ENCODE data around the gene KIF22.
A peak's percentile ranks its signal among the peaks of the same experiment; 100 is the strongest.

KIF22 gene

GRCh38 chr16:29804455-29805231 lies 14.1 kb downstream of the KIF22 start:
- DNase-seq, result no peak

- peak; percentile 95 for DNase-seq
These were observed 14.9 kb downstream of the KIF22 start for GRCh38 chr16:29805232-29806098.

DNA sequence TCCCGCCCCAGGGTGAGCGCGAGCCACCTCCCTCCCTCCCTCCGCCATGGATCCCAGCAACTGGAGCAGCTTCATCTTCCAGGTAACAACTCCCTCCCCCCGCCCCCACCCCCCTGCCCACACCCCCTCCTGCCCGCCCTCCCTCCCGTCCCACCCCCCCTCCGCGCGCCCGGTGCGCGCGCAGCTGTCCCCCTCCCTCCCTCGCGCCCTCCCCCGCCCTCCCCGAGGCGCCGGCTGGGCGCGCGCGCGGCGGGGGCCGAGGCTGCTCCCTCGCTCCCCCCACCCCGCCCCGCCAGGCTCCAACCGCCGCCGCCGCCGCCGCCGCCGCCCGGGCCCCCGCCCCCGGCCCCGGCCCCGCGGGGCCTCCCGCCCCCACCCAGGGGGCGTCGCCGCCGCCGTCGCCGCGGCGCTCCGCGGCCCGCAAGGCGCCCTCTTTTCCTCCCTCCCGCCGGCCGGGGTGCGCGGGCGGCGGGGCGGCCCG lies 15.6 kb downstream of the KIF22 start, which contains the start of gene MAZ:
TSS of gene MAZ (plus strand) at position 431 of the 481 bp plus-strand sequence. CDS start 173 bp downstream, outside the sequence.
- peak; percentile 84 for DNase-seq

DNA sequence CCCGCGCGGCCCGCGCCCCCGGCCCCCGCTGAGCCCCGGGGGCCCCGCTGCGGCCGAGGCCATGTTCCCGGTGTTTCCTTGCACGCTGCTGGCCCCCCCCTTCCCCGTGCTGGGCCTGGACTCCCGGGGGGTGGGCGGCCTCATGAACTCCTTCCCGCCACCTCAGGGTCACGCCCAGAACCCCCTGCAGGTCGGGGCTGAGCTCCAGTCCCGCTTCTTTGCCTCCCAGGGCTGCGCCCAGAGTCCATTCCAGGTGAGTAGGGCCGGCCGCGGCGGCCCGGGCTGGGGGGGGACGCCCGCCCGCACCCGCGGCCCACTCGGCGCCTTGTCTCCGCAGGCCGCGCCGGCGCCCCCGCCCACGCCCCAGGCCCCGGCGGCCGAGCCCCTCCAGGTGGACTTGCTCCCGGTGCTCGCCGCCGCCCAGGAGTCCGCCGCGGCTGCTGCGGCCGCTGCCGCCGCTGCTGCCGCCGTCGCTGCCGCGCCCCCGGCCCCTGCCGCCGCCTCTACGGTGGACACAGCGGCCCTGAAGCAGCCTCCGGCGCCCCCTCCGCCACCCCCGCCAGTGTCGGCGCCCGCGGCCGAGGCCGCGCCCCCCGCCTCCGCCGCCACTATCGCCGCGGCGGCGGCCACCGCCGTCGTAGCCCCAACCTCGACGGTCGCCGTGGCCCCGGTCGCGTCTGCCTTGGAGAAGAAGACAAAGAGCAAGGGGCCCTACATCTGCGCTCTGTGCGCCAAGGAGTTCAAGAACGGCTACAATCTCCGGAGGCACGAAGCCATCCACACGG lies 16.3 kb downstream of the KIF22 start:
- peak; percentile 65 for DNase-seq

DNA sequence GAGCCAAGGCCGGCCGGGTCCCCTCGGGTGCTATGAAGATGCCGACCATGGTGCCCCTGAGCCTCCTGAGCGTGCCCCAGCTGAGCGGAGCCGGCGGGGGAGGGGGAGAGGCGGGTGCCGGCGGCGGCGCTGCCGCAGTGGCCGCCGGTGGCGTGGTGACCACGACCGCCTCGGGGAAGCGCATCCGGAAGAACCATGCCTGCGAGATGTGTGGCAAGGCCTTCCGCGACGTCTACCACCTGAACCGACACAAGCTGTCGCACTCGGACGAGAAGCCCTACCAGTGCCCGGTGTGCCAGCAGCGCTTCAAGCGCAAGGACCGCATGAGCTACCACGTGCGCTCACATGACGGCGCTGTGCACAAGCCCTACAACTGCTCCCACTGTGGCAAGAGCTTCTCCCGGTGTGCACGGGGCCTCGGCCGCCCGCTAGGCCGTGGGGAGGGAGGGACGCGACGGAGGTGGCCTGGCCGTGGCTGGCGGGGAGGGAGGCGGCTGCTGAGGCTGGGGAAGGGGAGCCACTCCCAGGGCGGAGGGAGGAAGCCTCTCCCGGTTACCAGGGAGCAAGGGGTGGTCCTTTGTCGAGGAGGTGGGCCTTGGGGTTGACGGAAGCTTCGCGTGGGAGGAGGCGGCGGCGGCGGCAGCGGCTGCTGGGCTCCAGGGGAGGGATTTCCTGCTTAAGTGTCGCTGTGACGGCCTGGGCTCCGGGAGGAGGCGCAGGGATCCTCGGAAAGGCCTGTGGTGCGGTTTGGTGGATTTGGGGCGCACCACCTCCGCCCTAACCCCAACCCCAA lies 17.1 kb downstream of the KIF22 start:
- peak; percentile 61 for DNase-seq

GRCh38 chr16:29808219-29808900 lies 17.8 kb downstream of the KIF22 start:
- DNase-seq, result no peak

DNA sequence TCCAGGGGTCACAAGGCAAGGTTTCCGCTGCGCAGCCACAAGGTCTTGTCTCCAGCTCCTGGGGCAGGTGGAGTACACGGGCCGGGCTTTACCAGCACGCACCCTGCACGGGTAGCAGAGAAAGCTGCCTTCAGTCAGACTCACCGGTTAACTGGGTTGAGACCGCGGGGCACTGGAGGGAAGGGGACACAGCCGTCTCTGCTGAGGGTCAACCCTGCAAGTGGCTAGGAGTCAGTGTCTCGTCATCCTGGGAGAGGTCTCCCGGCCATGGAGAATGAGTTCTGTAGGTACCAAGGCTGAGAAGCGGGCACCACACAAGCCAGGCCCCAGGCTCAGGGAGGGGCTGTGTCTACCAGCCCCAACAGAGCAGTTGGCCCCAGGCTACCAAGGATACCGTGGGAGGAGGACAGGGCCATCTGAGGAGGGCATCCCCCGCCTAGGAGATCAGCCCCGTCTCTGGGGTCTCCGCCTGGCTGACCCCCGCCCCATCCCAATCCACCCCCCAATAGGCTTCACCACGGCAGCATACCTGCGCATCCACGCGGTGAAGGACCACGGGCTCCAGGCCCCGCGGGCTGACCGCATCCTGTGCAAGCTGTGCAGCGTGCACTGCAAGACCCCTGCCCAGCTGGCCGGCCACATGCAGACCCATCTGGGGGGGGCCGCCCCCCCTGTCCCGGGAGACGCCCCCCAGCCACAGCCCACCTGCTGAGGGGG lies 18.6 kb downstream of the KIF22 start:
- no peak for DNase-seq

DNA sequence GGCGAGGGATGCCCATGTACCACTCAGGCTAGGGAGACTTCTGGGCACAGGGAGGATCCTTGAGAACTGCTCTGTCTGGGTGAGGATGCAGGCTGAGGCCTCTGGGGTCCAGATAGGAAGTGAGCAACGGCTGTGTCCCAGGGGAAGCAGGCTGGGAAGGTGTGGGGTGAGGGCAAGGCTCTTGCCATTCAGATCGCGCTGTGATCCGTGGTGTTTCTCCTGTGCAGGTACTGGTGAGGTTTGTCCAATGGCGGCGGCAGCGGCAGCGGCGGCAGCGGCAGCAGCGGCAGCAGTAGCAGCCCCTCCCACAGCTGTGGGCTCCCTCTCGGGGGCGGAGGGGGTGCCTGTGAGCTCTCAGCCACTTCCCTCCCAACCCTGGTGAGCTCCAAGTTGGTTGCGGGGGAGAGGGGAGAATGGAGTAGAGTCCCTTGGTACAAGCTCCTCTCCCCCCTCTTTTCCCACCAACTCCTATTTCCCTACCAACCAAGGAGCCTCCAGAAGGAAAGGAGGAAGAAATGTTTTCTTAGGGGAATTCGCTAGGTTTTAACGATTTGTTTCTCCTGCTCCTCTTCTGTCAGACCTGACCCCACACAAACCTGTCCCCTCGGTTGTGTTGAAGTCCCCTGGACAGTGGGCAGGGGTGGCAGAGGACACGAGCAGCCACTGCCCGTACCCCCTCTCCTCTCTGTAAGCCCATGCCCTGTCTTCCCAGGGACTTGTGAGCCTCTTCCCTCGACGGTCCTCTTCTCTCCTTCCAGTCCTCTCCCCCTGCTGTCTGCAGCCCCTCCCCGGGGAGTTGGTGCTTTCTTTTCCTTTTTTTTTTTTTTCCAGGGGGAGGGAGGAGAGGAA lies 19.5 kb downstream of the KIF22 start:
- DNase-seq, result no peak

DNA sequence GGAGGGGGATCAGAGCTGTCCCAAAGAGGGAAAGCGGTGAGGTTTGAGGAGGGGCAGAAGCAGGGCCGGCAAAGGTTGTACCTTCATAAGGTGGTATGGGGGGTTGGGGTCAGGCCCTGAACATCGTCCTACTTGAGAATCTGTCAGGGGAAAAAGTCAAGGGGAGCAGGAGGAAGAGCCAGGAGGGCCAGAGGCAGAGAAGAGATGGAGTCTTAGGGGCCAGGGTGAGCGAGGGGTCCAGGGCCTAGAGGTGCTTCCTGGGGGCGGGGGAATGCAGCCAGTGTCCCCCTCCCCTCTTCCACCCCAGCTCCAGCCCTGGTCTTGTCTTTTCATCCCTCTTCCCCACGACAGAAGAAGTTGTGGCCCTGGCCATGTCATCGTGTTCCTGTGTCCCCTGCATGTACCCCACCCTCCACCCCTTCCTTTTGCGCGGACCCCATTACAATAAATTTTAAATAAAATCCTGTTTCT lies 20.2 kb downstream of the KIF22 start:
- DNase-seq, result no peak

DNA sequence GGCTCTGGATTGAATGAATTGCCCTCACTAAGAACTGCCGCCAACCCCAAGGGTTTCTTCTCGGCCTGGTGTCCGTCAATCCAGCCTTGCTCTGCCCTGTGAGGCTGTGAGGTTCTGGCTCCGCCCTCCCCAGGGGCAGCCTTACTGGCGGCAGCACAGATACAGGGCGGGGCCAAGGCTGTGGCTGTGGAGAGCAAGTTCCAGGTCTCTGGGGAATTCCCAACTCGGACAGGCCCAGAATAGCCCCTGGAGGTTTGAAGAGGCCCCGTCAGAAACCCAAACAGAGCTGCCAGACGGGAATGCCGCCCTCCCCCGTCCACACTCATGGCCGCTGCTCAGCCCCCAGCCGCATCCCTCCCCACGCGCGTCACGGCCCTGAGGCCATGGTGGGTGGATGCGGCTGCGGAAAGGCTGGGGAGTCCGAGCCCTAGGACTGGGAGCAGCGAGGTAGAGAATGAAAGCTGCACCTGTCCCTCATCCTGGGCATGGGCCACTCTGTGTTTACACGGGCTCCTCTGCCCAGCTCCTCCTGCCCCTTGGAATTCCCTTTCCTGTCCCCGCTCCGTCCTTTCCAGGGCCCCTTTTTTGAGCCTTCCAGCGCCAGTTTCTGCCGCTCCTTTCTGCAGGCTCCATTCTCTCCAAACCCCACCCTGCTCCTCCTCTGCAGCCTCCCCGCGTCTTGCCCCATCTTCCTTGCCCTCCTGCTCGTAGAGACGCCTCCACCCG lies 20.8 kb downstream of the KIF22 start:
- peak; percentile 63 for DNase-seq

GRCh38 chr16:29811896-29812665 lies 21.5 kb downstream of the KIF22 start, which contains the start of gene PRRT2:
Gene PRRT2, plus strand, starts transcription at chr16:29812193. Its CDS starts 862 bp downstream, at chr16:29813055.
- DNase-seq, result peak; percentile 20

GRCh38 chr16:29812754-29813643 lies 22.4 kb downstream of the KIF22 start:
- DNase-seq, result no peak

GRCh38 chr16:29813644-29814562 lies 23.4 kb downstream of the KIF22 start:
- DNase-seq, result no peak

- no peak for DNase-seq
These were observed 24.0 kb downstream of the KIF22 start for GRCh38 chr16:29814592-29814991.

GRCh38 chr16:29815032-29815721 lies 24.6 kb downstream of the KIF22 start:
- DNase-seq, result no peak
